ENCODE measurements around the gene CFAP251. TPM values are rescaled to one million over a fixed set of nuclear protein-coding genes. Genes with fewer than 3 reads are reported as not detected.
A peak's percentile ranks its signal among the peaks of the same experiment; 100 is the strongest.

The CFAP251 gene
- total and polyA plus RNA-seq, 2 of the 13 experiments (the other 11 are each of a cell fraction or from before 2014, with no cell fraction given), result 0.30 to 0.42 TPM

DNA sequence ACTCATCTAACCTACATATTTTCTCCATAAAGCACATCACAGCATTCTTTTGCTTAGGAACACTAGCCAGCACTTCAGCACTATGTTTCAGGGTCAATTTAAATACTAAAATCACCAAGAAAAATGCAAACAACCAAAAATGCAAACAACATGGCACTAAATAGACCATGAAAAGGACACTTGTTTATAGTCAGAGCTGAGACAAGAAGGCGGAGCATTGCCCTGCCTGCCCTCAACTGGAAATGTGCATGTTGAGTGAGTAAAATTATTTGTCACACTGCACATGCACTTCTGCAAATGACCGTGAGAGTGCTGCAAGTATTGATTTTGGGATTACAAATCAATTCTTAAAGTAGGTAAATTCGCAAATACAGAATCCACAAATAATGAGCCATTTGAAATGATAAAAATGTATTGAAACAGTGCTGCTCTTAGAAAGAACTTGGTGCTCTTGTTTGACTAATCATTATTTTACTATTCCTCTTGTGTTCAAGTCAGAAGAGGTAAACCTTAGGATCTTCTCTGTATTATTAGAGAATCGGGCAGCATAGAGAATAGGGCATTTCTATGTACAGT, 34.8 kb downstream of the CFAP251 start:
- peaks cover 16% of the 10 kb centered on the region for H3K4me1 ChIP-seq (ENCODE audit: insufficient read depth, low read length)
- ChIA-PET POLR2A (no interaction called here), CTCF (ENCODE audit: low intra/inter-chr PET ratio, low total read pairs) (no interaction called here)
- no peaks in the 10 kb centered on the region for H3K36me3 ChIP-seq (replicated peaks in 1 of 2; ENCODE audit: control insufficient read depth in 1 of 2, insufficient read depth in 2 of 2, low read length in 2 of 2)
- intact Hi-C loops (cut with micrococcal nuclease; ENCODE audit: unreplicated experiment) (loop anchor here (10.0 kb wide), 1 partner anchor 172 kb away; no protein-coding TSS in a partner anchor), in situ Hi-C loops (cut with HindIII; ENCODE audit: extremely low pct_ligation_motif_present, low pct_unique_long_range_greater_than_20kb) (no loop called here)
- H3K4me3 ChIP-seq (replicated peaks in 1 of 3; ENCODE audit: insufficient read depth in 1 of 3, low read depth in 2 of 3, low read length in 3 of 3), result no peak overlapping the region
- FAIRE-seq (no peak), ATAC-seq (no peak), DNase-seq (ENCODE audit: low spot score) (no peak)
- no peaks in the 10 kb centered on the region for H3K27me3 ChIP-seq (ENCODE audit: control insufficient read depth in 1 of 2, insufficient read depth in 2 of 2, low read length in 2 of 2)
- H3K9ac ChIP-seq (ENCODE audit: insufficient read depth, low read depth, low read length), result no peak overlapping the region
- H3K4me2 ChIP-seq (ENCODE audit: low read depth, low read length), result no peak overlapping the region
- H4K20me1 ChIP-seq (ENCODE audit: insufficient read depth, low read length), result no peaks in the 10 kb centered on the region
- BruUV-seq (replicated peaks), result no TSS peak
- H3K27ac ChIP-seq (ENCODE audit: extremely low read length, insufficient read depth, low read length), result no peak overlapping the region
- H3K79me2 ChIP-seq (ENCODE audit: insufficient read depth, low read length), result no peaks in the 10 kb centered on the region
- H3K9me3 ChIP-seq (ENCODE audit: low read length), result no peaks in the 10 kb centered on the region
- no peak overlapping the region for H2AFZ ChIP-seq (ENCODE audit: low read length)
- 58% methylated on average over 4 of the region's 4 CpGs for WGBS (ENCODE audit: low lambda C conversion rate)
- TF ChIP-seq ZSCAN31 (CRISPR knock-in tag; IDR thresholded peaks at IDR 0.05; ENCODE audit: low read depth) (no peak), KAT2B (IDR thresholded peaks at IDR 0.05; ENCODE audit: borderline replicate concordance, low read depth, low read length) (peak; percentile 68; the same call in 1 of the 2 replicates)

GRCh38 chr12:121953695-121954094, 35.3 kb downstream of the CFAP251 start:
- ATAC-seq, result peak; percentile 84
- H3K4me2 ChIP-seq (ENCODE audit: low read depth, low read length), result no peak overlapping the region
- H3K27ac ChIP-seq (ENCODE audit: extremely low read length, insufficient read depth, low read length), result no peak overlapping the region
- H4K20me1 ChIP-seq (ENCODE audit: insufficient read depth, low read length), result no peaks in the 10 kb centered on the region
- no peak overlapping the region for H3K4me3 ChIP-seq (replicated peaks in 1 of 3; ENCODE audit: insufficient read depth in 1 of 3, low read depth in 2 of 3, low read length in 3 of 3)
- POLR2A ChIA-PET, result no interaction called here
- TF ChIP-seq TBX3 (IDR thresholded peaks at IDR 0.05; ENCODE audit: borderline replicate concordance) (peak; percentile 50; the same call in 1 of the 2 replicates), ZBTB46 (CRISPR knock-in tag; IDR thresholded peaks at IDR 0.05; ENCODE audit: borderline replicate concordance) (no peak)
- BruUV-seq (replicated peaks), result no TSS peak
- peak; percentile 8 for FAIRE-seq
- CTCF ChIA-PET (ENCODE audit: low intra/inter-chr PET ratio, low total read pairs), result no interaction called here
- in situ Hi-C loops (cut with HindIII; ENCODE audit: extremely low pct_ligation_motif_present, low pct_unique_long_range_greater_than_20kb), result no loop called here
- peak; percentile 29 for DNase-seq (ENCODE audit: low spot score)
- 2% methylated on average over 3 of the region's 3 CpGs for WGBS (ENCODE audit: low lambda C conversion rate)
- H2AFZ ChIP-seq (ENCODE audit: low read length), result no peak overlapping the region
- no peaks in the 10 kb centered on the region for H3K27me3 ChIP-seq (ENCODE audit: control insufficient read depth in 1 of 2, insufficient read depth in 2 of 2, low read length in 2 of 2)
- no peaks in the 10 kb centered on the region for H3K9me3 ChIP-seq (ENCODE audit: low read length)
- intact Hi-C loops (cut with micrococcal nuclease; ENCODE audit: unreplicated experiment), result loop anchor here (10.0 kb wide), 1 partner anchor 171 kb away; no protein-coding TSS in a partner anchor
- H3K79me2 ChIP-seq (ENCODE audit: insufficient read depth, low read length), result no peaks in the 10 kb centered on the region
- H3K4me1 ChIP-seq (ENCODE audit: insufficient read depth, low read length), result peaks cover 16% of the 10 kb centered on the region
- no peaks in the 10 kb centered on the region for H3K36me3 ChIP-seq (replicated peaks in 1 of 2; ENCODE audit: control insufficient read depth in 1 of 2, insufficient read depth in 2 of 2, low read length in 2 of 2)
- no peak overlapping the region for H3K9ac ChIP-seq (ENCODE audit: insufficient read depth, low read depth, low read length)
